ENCODE data around the gene DYNC2H1.
"Not testable (repeated sequence)": the region's sequence is repeated elsewhere in the genome, so short reads cannot be mapped to it uniquely, and the experiment has no call there.

DYNC2H1 gene

GRCh38 chr11:103372906-103373305 lies 263.7 kb downstream of the DYNC2H1 start:
- no peak for DNase-seq (ENCODE audit: low read depth in 2 of 2)

GRCh38 chr11:103374227-103374626 lies 265.0 kb downstream of the DYNC2H1 start:
- not testable (repeated sequence) for DNase-seq (ENCODE audit: low read depth in 2 of 2)

GRCh38 chr11:103378931-103379330 lies 269.7 kb downstream of the DYNC2H1 start:
- no peak for DNase-seq (ENCODE audit: low read depth in 2 of 2)

GRCh38 chr11:103380031-103380430 lies 270.8 kb downstream of the DYNC2H1 start:
- DNase-seq (ENCODE audit: low read depth in 2 of 2) = no peak

- no peak for DNase-seq (ENCODE audit: low read depth in 2 of 2)
Measured at GRCh38 chr11:103384652-103385051, 275.4 kb downstream of the DYNC2H1 start.

GRCh38 chr11:103395612-103396011 lies 286.4 kb downstream of the DYNC2H1 start:
- no peak for DNase-seq (ENCODE audit: low read depth in 2 of 2)

- DNase-seq (ENCODE audit: low read depth in 2 of 2) = no peak
Measured at GRCh38 chr11:103396237-103396636, 287.0 kb downstream of the DYNC2H1 start.

GRCh38 chr11:103397369-103397768 lies 288.1 kb downstream of the DYNC2H1 start:
- DNase-seq (ENCODE audit: low read depth in 2 of 2) = no peak

- DNase-seq (ENCODE audit: low read depth in 2 of 2) = no peak
Measured at GRCh38 chr11:103398829-103399228, 289.6 kb downstream of the DYNC2H1 start.

GRCh38 chr11:103406357-103406756 lies 297.1 kb downstream of the DYNC2H1 start:
- no peak for DNase-seq (ENCODE audit: low read depth in 2 of 2)

GRCh38 chr11:103407641-103408040 lies 298.4 kb downstream of the DYNC2H1 start:
- DNase-seq (ENCODE audit: low read depth in 2 of 2) = no peak

GRCh38 chr11:103413266-103413888 lies 304.2 kb downstream of the DYNC2H1 start:
- DNase-seq (ENCODE audit: low read depth in 2 of 2) = no peak

GRCh38 chr11:103418014-103418413 lies 308.8 kb downstream of the DYNC2H1 start:
- no peak for DNase-seq (ENCODE audit: low read depth in 2 of 2)

- no peak for DNase-seq (ENCODE audit: low read depth in 2 of 2)
Measured at GRCh38 chr11:103420593-103420992, 311.4 kb downstream of the DYNC2H1 start.

- no peak for DNase-seq (ENCODE audit: low read depth in 2 of 2)
Measured at GRCh38 chr11:103433386-103434072, 324.3 kb downstream of the DYNC2H1 start.

GRCh38 chr11:103434073-103434411 lies 324.8 kb downstream of the DYNC2H1 start:
- no peak for DNase-seq (ENCODE audit: low read depth in 2 of 2)

- no peak for DNase-seq (ENCODE audit: low read depth in 2 of 2)
Measured at GRCh38 chr11:103436131-103436770, 327.0 kb downstream of the DYNC2H1 start.

GRCh38 chr11:103441021-103441420 lies 331.8 kb downstream of the DYNC2H1 start:
- no peak for DNase-seq (ENCODE audit: low read depth in 2 of 2)

GRCh38 chr11:103448966-103449365 lies 339.7 kb downstream of the DYNC2H1 start:
- no peak for DNase-seq (ENCODE audit: low read depth in 2 of 2)

- DNase-seq (ENCODE audit: low read depth in 2 of 2) = no peak
Measured at GRCh38 chr11:103450241-103450640, 341.0 kb downstream of the DYNC2H1 start.

GRCh38 chr11:103453126-103453525 lies 343.9 kb downstream of the DYNC2H1 start:
- DNase-seq (ENCODE audit: low read depth in 2 of 2) = no peak

GRCh38 chr11:103453915-103454709 lies 344.9 kb downstream of the DYNC2H1 start:
- no peak for DNase-seq (ENCODE audit: low read depth in 2 of 2)
